ENCODE measurements around the gene APC.
"Not testable (repeated sequence)": the region's sequence is repeated elsewhere in the genome, so short reads cannot be mapped to it uniquely, and the experiment has no call there.

APC gene

GRCh38 chr5:112854651-112855050, 117.0 kb downstream of the APC start:
- no peak for DNase-seq (ENCODE audit: low read depth, low spot score)

GRCh38 chr5:112857866-112858265, 120.2 kb downstream of the APC start:
- no peak for DNase-seq (ENCODE audit: low read depth, low spot score)

GRCh38 chr5:112860571-112860928, 122.9 kb downstream of the APC start:
- not testable (repeated sequence) for DNase-seq (ENCODE audit: low read depth, low spot score)

GRCh38 chr5:112860929-112861637, 123.4 kb downstream of the APC start, which contains the start of gene SRP19:
TSS of gene SRP19 (plus strand) at chr5:112861287. CDS start at chr5:112861377, 90 bp downstream.
- DNase-seq (ENCODE audit: low read depth, low spot score): peak; percentile 97

- DNase-seq (ENCODE audit: low read depth, low spot score): no peak
These were observed 123.9 kb downstream of the APC start for GRCh38 chr5:112861638-112861985.

GRCh38 chr5:112862085-112862484, 124.4 kb downstream of the APC start:
- DNase-seq (ENCODE audit: low read depth, low spot score): no peak

GRCh38 chr5:112863549-112863948, 125.9 kb downstream of the APC start:
- DNase-seq (ENCODE audit: low read depth, low spot score): no peak

GRCh38 chr5:112865128-112865527, 127.4 kb downstream of the APC start:
- no peak for DNase-seq (ENCODE audit: low read depth, low spot score)

GRCh38 chr5:112866739-112867138, 129.1 kb downstream of the APC start:
- DNase-seq (ENCODE audit: low read depth, low spot score): no peak

GRCh38 chr5:112867411-112867810, 129.7 kb downstream of the APC start:
- DNase-seq (ENCODE audit: low read depth, low spot score): no peak

- DNase-seq (ENCODE audit: low read depth, low spot score): no peak
These were observed 132.3 kb downstream of the APC start for GRCh38 chr5:112869948-112870347.

- no peak for DNase-seq (ENCODE audit: low read depth, low spot score)
These were observed 133.3 kb downstream of the APC start for GRCh38 chr5:112870966-112871365.

- no peak for DNase-seq (ENCODE audit: low read depth, low spot score)
These were observed 138.7 kb downstream of the APC start for GRCh38 chr5:112876362-112876761.

- DNase-seq (ENCODE audit: low read depth, low spot score): no peak
These were observed 140.4 kb downstream of the APC start for GRCh38 chr5:112878101-112878500.

- no peak for DNase-seq (ENCODE audit: low read depth, low spot score)
These were observed 141.1 kb downstream of the APC start for GRCh38 chr5:112878760-112879159.

GRCh38 chr5:112880219-112880964, 142.7 kb downstream of the APC start:
- no peak for DNase-seq (ENCODE audit: low read depth, low spot score)

GRCh38 chr5:112883192-112883591, 145.5 kb downstream of the APC start:
- no peak for DNase-seq (ENCODE audit: low read depth, low spot score)

- no peak for DNase-seq (ENCODE audit: low read depth, low spot score)
These were observed 147.3 kb downstream of the APC start for GRCh38 chr5:112885001-112885400.

- no peak for DNase-seq (ENCODE audit: low read depth, low spot score)
These were observed 149.3 kb downstream of the APC start for GRCh38 chr5:112886975-112887374.

- not testable (repeated sequence) for DNase-seq (ENCODE audit: low read depth, low spot score)
These were observed 154.4 kb downstream of the APC start for GRCh38 chr5:112892066-112892465.

GRCh38 chr5:112892776-112893175, 155.1 kb downstream of the APC start:
- DNase-seq (ENCODE audit: low read depth, low spot score): no peak

- no peak for DNase-seq (ENCODE audit: low read depth, low spot score)
These were observed 158.0 kb downstream of the APC start for GRCh38 chr5:112895682-112896081.

Measured in iPS DF 19.7 (cell line).